Measurements from ENCODE around the gene KCND3.

KCND3 gene

DNA sequence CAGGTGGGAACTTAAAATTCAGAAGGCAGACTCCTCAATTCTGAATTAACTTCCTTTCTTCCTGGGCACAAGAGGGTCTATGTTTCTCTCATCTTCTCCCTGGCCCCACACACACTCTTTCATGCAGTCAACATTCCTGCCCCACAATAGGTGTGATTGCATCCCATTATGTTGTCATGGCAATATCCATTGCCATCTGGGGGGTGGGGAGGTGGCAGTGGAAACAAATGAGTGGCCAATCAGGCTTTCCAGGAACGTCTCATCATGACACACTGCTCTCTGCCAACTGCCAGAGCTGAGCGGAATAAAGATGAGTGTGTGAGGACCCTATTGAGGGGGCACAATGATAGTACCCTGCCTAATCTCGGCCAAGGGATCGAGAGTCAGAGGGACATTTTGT, 80.4 kb downstream of the KCND3 start:
- no peak for DNase-seq

DNA sequence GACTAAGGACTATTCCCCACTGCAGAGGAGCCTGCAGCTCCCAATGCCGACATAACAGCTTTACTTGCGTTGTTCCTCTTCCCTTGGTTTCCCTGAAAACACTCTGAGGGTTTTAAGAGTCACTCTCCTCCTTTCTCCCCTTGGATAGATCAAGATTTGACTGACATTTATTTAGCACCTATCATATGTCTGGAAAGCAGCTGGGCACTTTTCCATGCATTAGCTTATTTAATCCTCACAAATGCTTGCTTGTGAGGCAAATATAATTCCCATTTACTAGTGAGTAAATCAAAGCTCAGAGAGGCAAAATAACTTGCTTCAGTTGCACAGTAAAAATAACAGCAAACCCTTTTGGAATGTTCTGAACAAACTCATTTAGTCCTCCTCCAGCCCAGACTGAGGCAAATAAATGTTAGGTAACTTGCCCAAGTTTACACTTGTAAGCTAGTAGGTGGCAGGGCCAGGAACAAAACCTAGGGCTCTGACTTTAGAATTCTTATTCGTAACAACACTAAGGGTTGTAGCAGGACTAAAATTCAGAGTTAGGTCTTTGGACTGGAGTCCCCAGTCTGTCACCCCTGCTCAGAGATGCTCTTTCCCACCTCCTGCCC, 81.4 kb downstream of the KCND3 start:
- DNase-seq, result no peak

DNA sequence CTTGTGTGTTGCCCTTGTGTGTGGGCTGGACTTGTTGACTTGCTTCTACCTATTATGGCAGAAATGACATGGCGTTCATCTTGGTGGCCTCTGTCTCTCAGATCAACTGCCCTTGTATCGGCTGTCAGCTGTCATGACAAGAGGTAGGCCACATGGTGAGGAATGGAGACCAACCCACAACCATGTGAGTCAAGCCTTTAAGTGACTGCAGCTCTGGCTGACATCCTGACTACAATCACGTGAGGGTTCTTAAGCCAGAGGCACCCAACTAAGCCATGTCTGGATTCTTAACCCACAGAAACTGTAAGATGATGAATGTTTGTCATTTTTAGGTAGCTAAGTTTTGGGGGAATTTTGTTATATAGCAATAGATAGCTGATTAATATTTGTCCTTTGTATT, 82.1 kb downstream of the KCND3 start:
- no peak for DNase-seq

DNA sequence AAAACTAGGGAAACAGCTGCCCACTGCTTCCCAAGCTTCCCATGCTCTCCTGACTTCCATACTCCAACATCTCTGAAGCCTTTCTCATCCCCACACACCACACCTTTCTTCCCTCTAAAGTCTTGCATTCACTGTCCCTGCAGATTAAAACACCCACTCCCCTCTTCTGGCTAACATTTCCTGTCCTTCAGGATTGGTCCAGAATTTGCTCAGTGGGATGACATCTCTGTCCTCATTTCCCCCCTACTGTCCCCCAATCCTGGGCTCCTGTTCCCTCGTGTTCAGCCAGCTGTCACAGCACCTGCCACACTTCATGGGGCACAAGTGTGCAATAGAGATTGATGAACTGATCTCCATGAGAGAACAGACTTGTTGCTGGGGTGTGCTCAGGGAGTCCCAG, 82.7 kb downstream of the KCND3 start:
- DNase-seq, result no peak

DNA sequence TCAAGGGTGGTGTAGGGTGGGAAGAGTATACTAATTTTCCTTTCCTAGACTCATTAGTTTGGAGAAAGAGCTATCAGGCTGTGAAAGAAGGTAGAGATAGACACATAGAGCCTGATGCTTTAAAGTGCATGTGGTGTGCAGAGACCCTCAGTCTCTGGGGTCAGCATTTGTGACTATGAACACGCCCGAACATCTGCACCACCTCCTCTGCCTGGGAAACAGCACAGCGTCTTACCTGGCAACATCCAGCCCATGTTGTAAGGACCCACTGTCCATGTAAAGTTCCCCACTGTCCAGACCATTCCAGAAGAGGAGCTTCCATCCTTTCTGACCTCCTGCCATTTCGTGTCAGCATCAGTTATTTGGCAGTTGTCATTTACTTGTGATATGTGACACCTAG, 83.4 kb downstream of the KCND3 start:
- DNase-seq, result no peak

DNA sequence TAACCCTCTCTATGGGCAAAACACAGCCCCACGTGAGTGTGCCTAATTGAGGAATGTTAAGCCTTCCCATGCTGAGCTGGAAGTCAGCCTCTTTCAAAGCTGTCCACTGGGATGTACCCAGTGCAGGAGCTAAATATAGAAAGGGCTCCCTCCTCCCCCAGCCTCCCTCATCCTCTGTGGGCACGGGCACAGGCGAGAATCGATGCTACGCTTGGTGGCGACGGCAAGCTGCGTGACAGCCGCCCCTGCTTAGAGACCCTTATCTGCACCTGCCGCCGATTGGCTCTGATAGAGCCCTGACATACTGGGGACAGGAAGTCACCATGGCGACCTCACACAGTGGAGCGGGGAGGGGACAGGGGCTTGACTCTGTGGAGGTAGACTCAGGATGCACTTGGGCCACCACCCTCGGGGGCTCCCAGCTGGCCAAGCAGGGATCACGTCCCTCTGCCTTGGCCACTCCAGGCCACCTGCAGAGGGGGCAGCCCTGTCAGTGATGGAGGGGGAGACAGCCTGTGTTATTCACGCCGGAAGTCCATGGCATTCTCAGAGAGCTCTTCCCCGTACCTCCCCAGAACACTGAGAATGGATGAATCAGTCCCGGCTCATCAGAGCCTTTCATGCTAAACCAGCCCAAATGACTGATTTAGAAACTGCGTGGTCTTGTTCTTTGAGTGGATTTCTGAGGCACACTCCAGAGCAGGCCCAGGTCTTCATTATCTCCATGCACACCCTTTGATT, 84.8 kb downstream of the KCND3 start:
- DNase-seq, result peak; percentile 14

DNA sequence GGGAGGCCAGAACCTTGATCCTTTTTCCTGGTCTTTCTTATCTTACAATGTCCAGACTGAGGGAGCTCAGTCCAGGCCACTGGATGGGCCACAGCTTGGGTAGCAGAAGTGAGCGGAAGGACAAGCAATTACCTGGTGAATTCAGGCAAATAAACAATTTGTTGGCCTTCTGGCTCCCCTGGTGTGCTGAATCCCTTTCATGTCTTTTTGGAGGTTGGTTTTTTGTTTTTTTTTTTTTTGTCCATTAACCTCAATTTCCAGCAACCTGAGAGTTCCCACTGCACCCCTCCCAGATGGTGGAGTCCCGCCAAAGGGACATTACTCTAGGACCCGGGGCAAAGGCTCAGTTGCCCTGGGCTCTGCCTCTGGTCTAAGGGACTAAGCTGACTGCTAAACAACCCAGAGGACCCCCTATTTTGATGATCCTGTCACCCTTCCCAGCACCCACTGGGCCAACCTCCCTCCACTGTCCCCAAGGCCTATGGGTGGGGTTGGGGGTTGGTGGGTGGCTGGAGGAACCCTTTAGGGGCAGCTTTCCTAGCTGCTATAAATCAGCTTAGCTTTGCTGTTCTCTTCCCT, 85.5 kb downstream of the KCND3 start:
- no peak for DNase-seq

DNA sequence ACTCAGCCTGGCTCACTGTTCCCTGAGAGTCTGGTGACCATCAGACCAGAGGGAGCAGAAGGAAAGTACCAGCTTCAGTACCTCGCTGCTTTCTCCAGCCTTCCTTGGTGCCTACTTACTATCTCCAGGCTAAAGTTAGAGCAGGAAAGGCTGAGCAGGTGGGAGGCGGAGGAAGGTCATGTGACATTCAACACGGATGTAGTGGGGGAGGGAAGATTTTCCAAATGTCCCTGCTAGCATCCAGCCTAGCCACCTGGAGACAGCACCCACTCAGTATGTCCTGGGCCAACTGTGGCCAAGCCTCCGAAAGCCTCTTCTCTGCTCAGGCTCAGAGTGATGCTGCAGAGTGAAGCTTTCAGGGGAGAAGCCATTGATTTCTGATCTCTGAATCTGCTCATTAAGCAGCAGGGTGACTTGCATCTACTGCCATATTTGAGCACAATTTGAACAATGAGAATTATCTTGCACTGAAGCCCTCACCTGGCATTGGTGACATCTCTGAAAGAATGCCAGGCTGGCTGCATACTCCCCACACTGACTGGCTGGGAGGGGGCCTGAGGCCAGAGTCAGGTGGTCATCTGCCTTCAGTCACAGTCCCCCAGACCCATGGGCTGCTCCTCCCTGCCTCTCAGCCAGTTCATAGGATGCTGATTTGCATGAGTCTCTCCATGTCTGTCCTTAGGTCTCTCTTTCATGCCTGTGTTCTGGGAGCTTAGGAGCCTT, 86.2 kb downstream of the KCND3 start:
- DNase-seq, result no peak

DNA sequence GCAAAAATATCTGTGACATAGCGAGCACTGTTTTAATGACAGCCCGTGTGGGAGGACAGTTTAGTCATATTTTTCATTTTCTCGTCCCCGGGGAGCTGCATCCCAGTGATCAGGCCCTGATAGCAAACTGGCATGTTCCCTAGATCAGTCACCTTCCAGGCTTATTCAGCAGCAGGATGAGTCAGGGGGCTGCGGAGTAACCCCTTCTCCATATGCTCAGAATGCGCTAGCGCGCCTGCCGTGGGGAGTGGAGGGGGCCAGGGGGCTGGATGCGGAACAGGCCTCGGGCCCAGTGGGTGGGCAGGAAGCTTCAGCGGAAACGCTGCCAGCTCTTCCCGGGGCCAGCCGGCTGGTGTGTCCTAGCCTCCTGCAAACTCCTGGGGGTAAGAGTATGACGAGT, 94.0 kb downstream of the KCND3 start:
- DNase-seq, result peak; percentile 19

DNA sequence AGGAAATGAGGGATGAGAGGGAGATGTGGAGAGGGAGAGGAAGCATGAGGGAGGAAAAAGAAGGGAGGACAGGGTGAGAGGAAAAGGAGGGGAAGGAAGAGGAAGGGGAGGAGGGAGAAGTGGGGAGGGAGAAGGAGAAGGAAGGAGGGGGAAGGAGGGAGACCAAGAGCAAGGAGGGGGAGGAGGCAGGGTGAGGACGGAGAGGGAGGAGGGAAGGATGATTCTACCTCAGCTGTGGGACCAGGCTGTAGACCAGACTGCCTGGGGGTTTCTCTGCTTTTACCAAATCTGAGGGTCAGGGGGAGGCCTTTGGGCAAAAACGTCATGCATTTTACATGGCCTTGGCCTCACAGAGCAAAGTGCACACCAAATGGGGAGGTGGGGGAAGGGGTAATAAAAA, 94.5 kb downstream of the KCND3 start:
- DNase-seq, result no peak

DNA sequence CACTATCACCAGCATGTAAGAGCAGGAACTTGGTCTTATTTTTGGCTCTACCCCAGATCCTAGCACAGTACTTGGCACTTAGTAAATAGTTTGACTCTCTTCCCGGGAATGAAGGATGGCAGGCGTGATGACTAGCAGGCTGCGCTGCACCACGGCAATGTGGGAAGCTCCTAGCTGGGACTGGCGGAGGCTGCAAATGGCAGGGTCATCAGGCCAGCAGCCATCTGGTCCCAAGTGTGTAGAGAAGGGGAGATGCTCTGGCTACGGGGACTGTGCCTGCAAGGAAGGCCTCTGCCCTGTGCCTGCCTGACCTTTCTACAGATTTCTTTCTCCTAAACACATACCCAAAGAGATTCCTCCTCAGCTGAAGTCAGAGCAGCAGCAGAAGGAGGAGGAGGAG, 95.0 kb downstream of the KCND3 start:
- DNase-seq, result no peak

DNA sequence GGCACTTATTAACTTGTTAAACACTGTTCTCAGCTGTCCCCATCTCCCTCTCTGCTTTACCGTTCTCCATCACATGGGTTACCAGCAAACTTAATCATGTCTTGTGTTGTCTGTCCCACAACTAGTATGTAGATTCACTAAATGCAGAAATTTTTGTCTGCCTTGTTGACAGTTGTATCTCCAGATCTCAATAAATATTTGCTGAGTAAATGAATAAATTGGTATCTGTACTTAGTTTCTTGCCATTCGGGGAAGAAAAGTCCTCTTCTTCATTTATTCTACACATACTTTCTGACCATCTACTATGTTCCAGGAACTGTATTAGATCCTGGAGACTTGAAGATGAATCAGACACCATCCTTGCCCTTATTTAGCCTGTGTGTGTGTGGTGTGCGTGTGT, 97.9 kb downstream of the KCND3 start:
- no peak for DNase-seq

DNA sequence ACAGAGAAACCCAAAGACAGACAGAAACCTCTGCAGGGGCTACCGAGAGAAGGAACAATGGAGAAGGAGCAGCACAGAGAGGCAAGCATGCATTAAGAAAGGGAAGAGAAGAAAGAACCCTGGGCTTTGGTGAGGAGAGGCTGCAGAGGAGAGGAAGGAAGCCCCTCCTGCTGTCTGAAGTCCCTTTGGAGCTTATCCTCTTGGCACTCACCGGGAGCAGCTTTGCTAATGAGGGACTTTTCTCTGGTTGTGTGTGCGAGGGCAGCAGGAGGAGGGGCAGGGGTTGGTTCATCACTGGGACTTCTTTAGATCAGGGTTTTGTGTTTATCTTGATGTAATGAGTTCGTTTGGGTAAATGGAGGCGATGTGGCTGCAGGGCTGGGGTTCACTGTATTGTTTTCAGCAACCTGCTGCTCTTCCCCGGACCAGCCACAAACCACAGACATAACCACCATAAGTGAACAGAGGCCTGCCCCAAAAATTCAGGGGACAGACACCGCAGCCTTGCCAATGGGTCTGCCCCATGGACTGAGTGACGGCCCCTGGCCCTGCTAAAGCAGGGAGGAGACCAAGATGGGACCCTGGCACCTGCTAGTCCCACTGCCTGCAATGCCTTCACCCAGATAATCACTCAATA, 100.6 kb downstream of the KCND3 start:
- DNase-seq, result no peak

DNA sequence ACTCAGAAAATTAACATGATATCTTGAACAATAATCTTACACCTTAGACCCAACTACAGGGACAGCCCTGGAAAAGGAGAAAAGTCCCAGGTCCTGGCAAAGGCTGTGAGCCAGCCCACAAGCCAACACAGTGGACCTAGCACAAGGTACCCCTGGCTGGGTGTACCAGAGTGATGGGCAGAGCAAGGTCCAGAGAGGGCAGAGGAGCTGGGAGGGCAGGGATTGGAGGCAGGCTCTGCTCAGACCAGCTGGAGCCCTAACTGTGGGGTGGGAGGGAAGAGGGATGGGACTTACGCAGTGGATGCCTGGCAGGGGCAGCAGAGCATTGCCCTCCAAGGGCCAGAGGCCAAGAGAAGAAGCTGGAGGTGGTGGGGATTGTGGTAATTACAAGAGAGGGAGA, 101.6 kb downstream of the KCND3 start:
- no peak for DNase-seq

DNA sequence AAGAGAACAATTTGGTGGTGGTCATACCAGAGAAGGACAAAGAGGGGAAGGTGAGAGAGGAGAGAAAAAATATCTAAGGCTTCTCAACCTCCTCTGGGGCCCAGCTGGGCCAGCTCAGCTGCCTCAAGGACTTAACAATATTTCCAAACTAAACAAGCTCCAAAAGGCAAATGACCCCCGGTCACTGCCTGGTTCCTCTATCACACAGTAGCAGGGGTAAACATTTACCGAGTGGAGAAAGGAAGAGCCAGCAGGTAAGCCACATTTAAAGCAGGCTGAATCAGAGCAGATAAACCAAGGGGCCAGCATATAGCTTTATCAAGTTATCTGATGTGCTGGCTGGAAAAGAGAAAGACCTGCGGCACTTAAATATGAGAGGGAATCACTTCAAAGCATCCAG, 102.1 kb downstream of the KCND3 start:
- no peak for DNase-seq

DNA sequence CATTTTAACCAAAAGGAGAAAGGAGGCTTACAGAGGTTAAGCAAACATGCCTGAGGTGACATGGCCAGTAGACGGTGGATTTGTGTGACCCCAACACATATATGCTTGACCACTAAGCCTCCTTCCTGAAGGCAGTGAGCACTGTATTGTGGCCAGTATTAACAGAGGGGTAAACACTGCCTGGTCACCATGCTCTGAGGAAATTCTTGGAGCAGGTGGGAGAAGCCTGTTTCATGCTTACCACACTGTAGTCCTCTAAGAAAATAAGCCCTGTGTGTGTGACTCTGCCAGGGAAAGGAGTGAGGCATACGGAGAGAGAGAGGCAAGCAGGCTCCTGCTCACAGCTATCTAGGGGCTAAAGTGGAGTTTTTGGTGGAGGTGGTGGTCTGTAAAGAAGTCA, 102.7 kb downstream of the KCND3 start:
- no peak for DNase-seq

DNA sequence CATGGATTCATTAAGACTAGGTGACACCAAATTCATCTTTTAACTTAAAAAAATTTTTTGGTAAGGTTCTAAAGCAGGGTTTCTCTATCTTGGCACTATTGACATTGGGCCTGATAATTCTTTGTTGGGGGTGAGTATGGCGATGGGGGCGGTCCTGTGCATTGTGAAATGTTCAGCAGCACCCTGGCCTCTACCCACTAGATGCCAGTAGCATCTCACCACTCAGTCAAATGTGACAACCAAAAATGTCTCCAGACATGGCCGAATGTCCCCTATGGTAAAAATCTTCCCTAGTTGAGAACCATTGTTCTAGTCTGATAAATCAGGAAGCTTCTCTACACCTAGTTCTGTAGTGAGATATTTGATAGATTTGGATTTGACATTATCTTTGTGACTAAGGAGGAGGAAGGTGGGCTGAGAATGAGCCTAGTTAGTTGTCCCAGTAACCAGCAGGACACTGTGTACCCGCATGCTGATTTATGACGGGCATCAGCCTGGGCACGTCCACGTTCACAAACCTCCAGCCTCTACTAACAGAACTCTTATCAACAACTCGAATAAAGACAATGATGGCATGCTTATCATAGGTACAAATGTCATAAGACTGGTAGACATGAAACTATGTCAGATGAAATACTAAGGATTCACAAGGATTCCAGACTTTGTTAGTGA, 104.6 kb downstream of the KCND3 start:
- no peak for DNase-seq

DNA sequence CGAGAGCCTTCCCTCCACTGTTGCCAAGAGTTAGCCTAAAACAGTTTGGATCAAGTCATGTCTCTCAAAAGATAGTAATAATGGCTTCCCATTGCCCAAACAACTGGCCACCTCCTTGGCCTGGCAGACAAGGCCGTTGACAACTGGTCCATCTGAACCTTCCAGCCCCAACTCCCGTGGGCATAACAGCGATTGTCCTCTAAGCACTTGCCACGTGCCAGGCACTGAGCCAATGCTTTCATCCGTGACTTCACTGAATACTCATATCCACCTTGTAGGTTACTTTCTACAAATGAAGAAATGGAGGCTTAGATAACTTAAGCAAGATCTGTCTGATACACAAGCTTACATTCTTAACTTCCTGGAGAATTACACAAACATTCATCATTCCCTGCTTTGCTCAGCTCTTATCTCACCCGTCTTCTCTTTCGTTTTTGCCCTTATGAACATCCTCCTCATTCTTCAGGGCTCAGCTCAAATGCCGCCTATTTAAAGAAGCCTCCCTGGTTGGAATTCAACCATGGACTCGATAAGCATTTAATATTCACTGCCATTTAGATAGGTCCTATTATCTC, 106.4 kb downstream of the KCND3 start:
- DNase-seq, result no peak

DNA sequence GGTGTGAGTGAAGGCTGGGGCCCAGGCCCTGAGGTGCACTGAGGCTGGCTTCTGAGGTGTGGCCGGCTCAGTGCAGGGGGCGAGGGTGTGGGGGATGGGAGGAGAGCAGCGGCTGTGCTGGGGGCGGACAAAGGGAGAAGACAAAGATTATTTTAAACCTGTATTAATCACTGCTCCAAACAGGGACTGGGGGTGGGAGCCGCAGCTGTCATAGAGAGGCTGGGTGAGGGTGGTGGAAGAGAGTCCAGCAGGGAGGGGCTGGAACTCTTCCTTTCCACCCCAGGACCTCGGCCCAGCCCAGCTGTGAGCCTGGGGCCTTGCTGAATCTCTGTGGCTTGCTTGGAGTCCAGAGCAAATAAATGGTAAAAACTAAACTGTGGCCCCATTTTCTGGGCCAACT, 106.9 kb downstream of the KCND3 start:
- no peak for DNase-seq

DNA sequence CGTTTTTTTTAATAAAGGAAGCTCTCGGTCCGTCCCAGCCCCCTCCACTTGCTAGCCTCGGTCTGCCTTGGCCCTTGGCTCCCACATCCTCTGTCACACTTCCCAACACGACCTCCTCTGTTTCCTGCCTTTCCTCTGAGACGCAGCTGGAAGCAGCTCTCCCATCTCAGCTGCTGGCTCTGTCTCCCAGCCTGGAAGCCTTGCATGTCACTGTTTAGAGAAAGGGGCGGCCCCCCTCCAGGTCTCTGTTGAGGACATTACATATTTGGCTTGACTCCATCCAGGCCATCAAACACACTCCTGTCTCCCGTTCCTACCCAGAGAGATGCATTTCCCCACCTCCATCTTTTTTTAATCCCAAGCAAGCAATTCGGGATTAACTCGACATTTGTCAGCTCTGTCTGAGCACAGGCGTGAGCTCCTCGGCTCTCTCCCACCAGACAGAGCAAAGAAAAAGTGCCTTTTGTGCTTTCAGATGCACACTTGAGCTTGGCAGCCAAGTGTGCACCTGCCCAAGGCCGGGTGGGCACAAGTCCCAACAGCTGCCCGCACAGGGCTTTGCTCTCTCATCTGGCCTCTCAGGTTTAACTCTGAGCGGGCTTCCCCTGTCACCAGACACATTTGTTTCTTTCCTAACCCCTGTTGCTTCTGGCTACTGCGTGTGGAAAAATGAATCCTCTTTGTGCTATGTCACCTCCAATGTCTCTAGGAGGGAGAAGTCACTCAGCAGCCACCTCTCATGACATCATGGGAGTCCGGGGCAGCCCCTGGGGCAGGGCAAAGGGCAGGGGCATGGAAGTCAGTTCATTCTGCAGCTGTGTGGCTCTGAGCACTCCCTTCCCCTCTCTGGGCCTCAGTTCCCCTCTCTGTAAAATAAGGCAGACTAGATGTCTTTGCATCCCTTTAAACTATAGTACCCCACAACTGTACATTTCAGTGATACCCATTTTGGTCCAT, 108.3 kb downstream of the KCND3 start:
- DNase-seq, result no peak

DNA sequence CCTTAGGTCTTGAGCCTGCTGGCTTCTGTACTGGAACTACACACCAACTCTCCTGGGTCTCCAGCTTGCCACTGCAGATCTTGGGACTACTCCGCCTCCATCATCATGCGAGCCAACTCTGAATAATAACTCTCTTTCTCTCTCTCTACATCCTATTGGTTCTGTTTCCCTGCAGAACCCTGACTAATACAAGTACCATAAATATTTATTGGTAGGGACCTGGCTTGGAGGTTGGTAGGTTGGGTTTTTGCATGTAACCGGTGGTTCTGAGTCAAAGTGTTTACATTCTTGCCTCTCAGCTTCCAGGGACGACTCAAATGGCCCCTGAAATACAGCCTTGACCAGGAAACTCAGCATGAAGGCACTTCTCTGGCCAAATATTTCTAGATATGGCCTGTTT, 110.4 kb downstream of the KCND3 start:
- no peak for DNase-seq

Measured in fibroblast of upper back skin (primary cell).